Mesodermal cell (in vitro differentiated cells): ENCODE results near the gene GADD45B.

Source experiments
- H3K27ac ChIP-seq: 2 replicates; pipeline ENCODE4 v1.7.0; 2013; ENCODE audit warnings: mild to moderate bottlenecking, low read depth, low read length, moderate library complexity; ENCODE audit not compliant: severe bottlenecking
- H3K36me3 ChIP-seq: 2 replicates; pipeline ENCODE4 v1.7.1; 2013; ENCODE audit warnings: mild to moderate bottlenecking, low read length, moderate library complexity; ENCODE audit not compliant: control insufficient read depth, insufficient read depth
- H3K4me1 ChIP-seq: one replicate; pipeline ENCODE4 v1.7.1; 2013; ENCODE audit warnings: mild to moderate bottlenecking, low read length; ENCODE audit not compliant: insufficient read depth, control insufficient read depth, poor library complexity, severe bottlenecking
- H3K4me3 ChIP-seq: 2 replicates; pipeline ENCODE4 v1.7.0; 2013; ENCODE audit warnings: low read length, control low read depth, mild to moderate bottlenecking; ENCODE audit not compliant: insufficient read depth, poor library complexity, severe bottlenecking; ENCODE audit errors: extremely low read depth
- H3K9me3 ChIP-seq: 2 replicates; pipeline ENCODE4 v1.7.1; 2013; ENCODE audit warnings: mild to moderate bottlenecking, low read length, moderate library complexity; ENCODE audit not compliant: control insufficient read depth
- WGBS, 2 experiments: methylation state at CpG; one replicate each; pipeline ENCODE4 v1.1.5; 2013; ENCODE audit warnings: missing lambda C conversion rate in 2 of 2; ENCODE audit not compliant: insufficient coverage in 2 of 2; 5-methylcytosine and 5-hydroxymethylcytosine counted together

Gene GADD45B

DNA sequence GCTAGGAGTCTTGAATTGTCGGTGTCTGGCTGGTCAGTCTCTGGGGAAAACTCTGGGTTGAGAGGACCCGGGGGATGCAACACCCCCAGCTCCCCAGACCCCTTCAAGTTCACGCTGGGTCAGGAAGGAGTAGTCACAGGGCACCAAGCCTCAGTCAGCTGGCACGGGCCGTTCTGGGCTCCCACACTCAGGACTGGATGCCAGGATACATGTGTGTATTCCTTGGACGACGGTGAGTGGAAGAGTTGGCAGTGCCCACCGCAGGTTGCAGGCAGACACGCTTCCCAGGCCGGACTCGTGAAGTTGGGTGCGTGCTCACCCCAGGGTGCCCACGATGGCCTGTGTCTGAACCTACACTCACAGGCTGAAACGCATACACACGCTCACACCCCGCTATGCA lies 5.5 kb downstream of the GADD45B start:
- Histone ChIP-seq H3K36me3 (peaks cover 22% of the 10 kb centered on the region), H3K4me3 (no peak overlapping the region), H3K27ac (no peak overlapping the region), H3K9me3 (peaks cover 4% of the 10 kb centered on the region), H3K4me1 (peaks cover 6% of the 10 kb centered on the region)
- WGBS, 2 experiments = 95 to 96% methylated on average over 13 to 16 of the region's 16 CpGs

DNA sequence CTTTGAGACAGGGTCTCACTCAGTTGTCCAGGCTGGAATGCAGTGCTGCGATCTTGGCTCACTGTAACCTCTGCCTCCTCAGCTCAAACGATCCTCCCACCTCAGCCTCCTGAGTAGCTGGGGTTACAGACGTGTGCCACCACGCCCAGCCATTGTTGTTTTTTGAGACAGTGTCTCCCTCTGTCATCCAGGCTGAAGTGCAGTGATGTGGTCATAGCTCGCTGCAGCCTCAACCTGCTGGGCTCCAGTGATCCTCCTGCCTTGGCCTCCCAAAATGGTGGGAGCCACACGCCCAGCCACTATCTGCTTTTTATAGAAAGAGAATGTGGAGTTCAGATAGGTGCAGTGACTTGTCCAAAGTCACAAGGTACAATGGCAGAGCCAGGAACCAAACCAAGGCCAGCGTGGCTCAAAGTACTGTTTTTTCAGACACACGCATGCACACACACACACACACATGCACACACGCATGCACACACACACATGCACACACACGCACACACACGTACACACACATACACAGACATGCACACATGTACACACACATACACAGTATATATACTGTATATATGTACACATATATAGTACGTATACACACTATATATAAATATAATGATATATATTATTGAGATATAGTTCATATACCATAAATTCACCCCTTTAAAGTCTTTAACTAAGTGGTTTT lies 6.6 kb downstream of the GADD45B start:
- Histone ChIP-seq H3K4me1 (peaks cover 6% of the 10 kb centered on the region), H3K27ac (no peak overlapping the region), H3K4me3 (no peak overlapping the region), H3K9me3 (peaks cover 4% of the 10 kb centered on the region), H3K36me3 (peaks cover 13% of the 10 kb centered on the region)
- 87 to 90% methylated on average over 3 to 10 of the region's 12 CpGs for WGBS, 2 experiments

GRCh38 chr19:2483084-2483483 lies 7.2 kb downstream of the GADD45B start:
- no peak overlapping the region for H3K27ac ChIP-seq
- peaks cover 7% of the 10 kb centered on the region for H3K36me3 ChIP-seq
- WGBS, 2 experiments = 92 to 96% methylated on average over 5 of the region's 6 CpGs
- peaks cover 8% of the 10 kb centered on the region for H3K4me1 ChIP-seq
- H3K9me3 ChIP-seq = peaks cover 4% of the 10 kb centered on the region
- H3K4me3 ChIP-seq = no peak overlapping the region

DNA sequence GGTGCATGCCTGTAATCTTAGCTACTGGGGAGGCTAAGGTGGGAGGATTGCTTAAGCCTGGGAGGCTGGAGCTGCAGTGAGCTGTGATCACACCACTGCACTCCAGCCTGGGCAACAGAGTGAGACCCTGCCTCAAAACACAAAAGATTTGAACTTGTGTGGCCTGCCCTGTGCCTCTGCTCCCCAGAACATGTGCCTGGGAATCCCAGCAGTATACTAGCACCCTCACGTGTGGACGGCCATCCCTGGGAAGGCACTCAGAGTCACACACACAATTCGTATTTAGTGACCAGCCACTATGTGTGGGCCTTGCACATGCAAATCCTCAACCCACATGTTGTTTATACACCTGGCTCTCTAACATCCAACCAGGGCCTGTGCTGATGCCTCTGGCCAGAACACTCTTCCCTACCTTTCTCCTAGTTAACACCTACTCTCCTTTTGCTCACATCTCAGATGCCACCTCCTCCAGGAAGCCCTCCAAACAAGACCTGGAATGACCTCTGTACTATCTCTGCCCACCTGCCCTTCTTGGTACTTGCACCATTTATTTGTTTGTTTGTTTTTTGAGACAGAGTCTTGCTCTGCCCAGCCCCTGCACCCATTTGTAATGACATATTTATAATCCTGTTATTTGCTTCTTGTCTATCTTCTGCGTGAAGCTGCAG lies 7.7 kb downstream of the GADD45B start:
- Histone ChIP-seq H3K36me3 (peaks cover 2% of the 10 kb centered on the region), H3K4me3 (no peak overlapping the region), H3K4me1 (peaks cover 12% of the 10 kb centered on the region), H3K9me3 (peaks cover 4% of the 10 kb centered on the region), H3K27ac (no peak overlapping the region)
- 91 to 94% methylated on average over 3 of the region's 4 CpGs for WGBS, 2 experiments

DNA sequence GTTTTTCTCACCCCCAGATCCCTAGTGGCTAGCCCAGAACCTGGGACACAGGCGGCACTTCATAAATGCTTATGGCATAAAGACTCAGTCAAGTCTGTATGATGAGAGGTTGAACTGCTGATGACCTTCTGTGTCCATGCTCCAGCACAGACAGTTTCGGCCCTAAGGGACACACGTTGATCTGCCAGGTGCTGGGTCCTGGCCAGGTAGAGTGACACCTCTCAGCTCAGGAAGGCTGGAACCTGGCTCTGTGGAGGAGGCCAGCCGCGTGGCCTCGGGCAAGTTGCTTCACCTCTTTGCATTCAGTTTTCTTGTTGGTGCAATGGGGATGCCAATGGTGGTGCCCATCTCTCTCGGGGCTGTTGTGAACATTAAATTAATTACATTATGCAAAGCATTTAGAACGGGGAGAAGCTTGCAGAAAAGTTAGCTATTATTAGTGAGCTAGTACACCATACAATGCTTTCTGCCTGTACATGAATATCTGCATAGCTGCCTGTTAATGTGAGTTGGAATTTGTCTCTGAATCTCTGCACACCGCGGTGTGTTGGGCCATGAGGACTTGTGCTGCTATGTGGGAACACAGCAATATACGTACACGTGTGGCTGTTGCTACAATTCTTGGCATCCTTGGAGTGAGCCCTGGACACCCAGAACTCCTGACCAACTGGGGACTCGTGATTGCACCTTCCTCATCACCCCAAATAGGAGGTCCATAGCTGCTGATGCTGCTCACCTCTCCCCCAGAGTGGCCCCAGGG lies 8.4 kb downstream of the GADD45B start:
- no peak overlapping the region for H3K4me3 ChIP-seq
- H3K9me3 ChIP-seq = peaks cover 4% of the 10 kb centered on the region
- peaks cover 11% of the 10 kb centered on the region for H3K4me1 ChIP-seq
- 87 to 99% methylated on average over 8 to 10 of the region's 13 CpGs for WGBS, 2 experiments
- no peaks in the 10 kb centered on the region for H3K36me3 ChIP-seq
- no peak overlapping the region for H3K27ac ChIP-seq

- Histone ChIP-seq H3K4me3 (no peak overlapping the region), H3K9me3 (peaks cover 4% of the 10 kb centered on the region), H3K36me3 (no peaks in the 10 kb centered on the region), H3K4me1 (peaks cover 11% of the 10 kb centered on the region), H3K27ac (no peak overlapping the region)
- 79 to 84% methylated on average over 8 of the region's 8 CpGs for WGBS, 2 experiments
Measured at GRCh38 chr19:2485428-2485827, 9.5 kb downstream of the GADD45B start.

DNA sequence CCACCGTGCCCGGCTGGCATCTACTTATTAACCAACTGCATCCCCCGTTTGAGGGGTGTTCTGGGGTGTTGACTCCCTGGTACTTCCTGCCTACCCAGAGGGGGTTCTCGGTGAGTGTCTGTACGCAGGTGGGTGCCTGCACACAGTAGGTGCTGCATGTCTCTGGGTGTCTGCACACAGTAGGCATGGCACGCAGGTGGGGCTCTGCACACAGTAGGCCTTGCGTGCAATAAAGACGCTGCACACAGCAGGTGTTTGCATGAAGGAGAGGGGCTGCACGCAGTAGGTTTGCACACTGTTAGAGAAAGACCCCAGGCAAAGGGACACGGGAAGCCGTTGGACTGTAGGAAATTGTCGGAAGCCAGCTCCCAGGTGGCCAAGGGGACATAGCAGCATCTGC lies 11.2 kb downstream of the GADD45B start:
- no peaks in the 10 kb centered on the region for H3K36me3 ChIP-seq
- H3K27ac ChIP-seq = no peak overlapping the region
- peaks cover 11% of the 10 kb centered on the region for H3K4me1 ChIP-seq
- H3K4me3 ChIP-seq = no peak overlapping the region
- H3K9me3 ChIP-seq = no peaks in the 10 kb centered on the region
- 92 to 96% methylated on average over 9 to 11 of the region's 12 CpGs for WGBS, 2 experiments

- Histone ChIP-seq H3K36me3 (no peaks in the 10 kb centered on the region), H3K9me3 (no peaks in the 10 kb centered on the region), H3K27ac (no peak overlapping the region), H3K4me1 (peaks cover 14% of the 10 kb centered on the region), H3K4me3 (no peak overlapping the region)
- WGBS, 2 experiments = 53 to 62% methylated on average over 8 to 15 of the region's 15 CpGs
Measured at GRCh38 chr19:2487842-2488241, 11.9 kb downstream of the GADD45B start.

- Histone ChIP-seq H3K36me3 (no peaks in the 10 kb centered on the region), H3K4me1 (peaks cover 20% of the 10 kb centered on the region), H3K27ac (no peak overlapping the region), H3K9me3 (no peaks in the 10 kb centered on the region), H3K4me3 (peak overlapping the region; percentile 16)
- WGBS, 2 experiments = 51 to 52% methylated on average over 23 to 32 of the region's 32 CpGs
Measured at GRCh38 chr19:2488405-2488941, 12.5 kb downstream of the GADD45B start.

GRCh38 chr19:2488942-2489731 lies 13.2 kb downstream of the GADD45B start:
- Histone ChIP-seq H3K9me3 (no peaks in the 10 kb centered on the region), H3K4me3 (peak overlapping the region; percentile 16), H3K36me3 (no peaks in the 10 kb centered on the region), H3K4me1 (peaks cover 26% of the 10 kb centered on the region), H3K27ac (peak overlapping the region; percentile 29)
- WGBS, 2 experiments = 17 to 19% methylated on average over 66 to 69 of the region's 78 CpGs
